GM18858 (cell line): ENCODE results near the gene CARNS1.
"Not testable (repeated sequence)": the region's sequence is repeated elsewhere in the genome, so short reads cannot be mapped to it uniquely, and the experiment has no call there.

Source experiments
- ATAC-seq: cut with Tn5 transposase; IDR thresholded peaks from one replicate; pipeline ENCODE4 v1.9.1; 2021; ENCODE audit not compliant: unreplicated experiment

The CARNS1 gene

GRCh38 chr11:67396587-67397389 is 18.7 kb upstream of the CARNS1 start:
- ATAC-seq = no peak

- no peak for ATAC-seq
These were observed 17.9 kb upstream of the CARNS1 start for GRCh38 chr11:67397536-67397935.

- ATAC-seq = no peak
These were observed 17.4 kb upstream of the CARNS1 start for GRCh38 chr11:67397986-67398660.

- ATAC-seq = no peak
These were observed 16.6 kb upstream of the CARNS1 start for GRCh38 chr11:67398661-67399563.

GRCh38 chr11:67400251-67400941 is 15.1 kb upstream of the CARNS1 start:
- ATAC-seq = no peak

GRCh38 chr11:67400942-67401494 is 14.5 kb upstream of the CARNS1 start:
- no peak for ATAC-seq

GRCh38 chr11:67401495-67402191 is 13.8 kb upstream of the CARNS1 start, which contains the start of gene PPP1CA:
TSS of gene PPP1CA (minus strand) at chr11:67401858. CDS start at chr11:67401782, 76 bp downstream.
- ATAC-seq = no peak

GRCh38 chr11:67402192-67402839 is 13.2 kb upstream of the CARNS1 start:
- ATAC-seq = not testable (repeated sequence)

GRCh38 chr11:67403085-67403484 is 12.4 kb upstream of the CARNS1 start:
- ATAC-seq = not testable (repeated sequence)

- ATAC-seq = no peak
These were observed 10.8 kb upstream of the CARNS1 start for GRCh38 chr11:67404515-67405195.

- ATAC-seq = no peak
These were observed 10.3 kb upstream of the CARNS1 start for GRCh38 chr11:67405196-67405567.

- ATAC-seq = no peak
These were observed 9.7 kb upstream of the CARNS1 start for GRCh38 chr11:67405688-67406339.

- ATAC-seq = no peak
These were observed 9.0 kb upstream of the CARNS1 start for GRCh38 chr11:67406420-67406968.

- no peak for ATAC-seq
These were observed 8.3 kb upstream of the CARNS1 start for GRCh38 chr11:67406969-67407687.

- ATAC-seq = no peak
These were observed 7.8 kb upstream of the CARNS1 start for GRCh38 chr11:67407688-67408163.

GRCh38 chr11:67408437-67409200 is 6.9 kb upstream of the CARNS1 start:
- no peak for ATAC-seq
